Measurements from ENCODE around the gene AADACL4.

GRCh38 chr1:12640958-12641272, 3.0 kb upstream of the AADACL4 start:
- no peak for TF ChIP-seq CTCF (IDR thresholded peaks at IDR 0.05 in 8 of 11, conservative IDR thresholded peaks at IDR 0.05 in 3 of 11)
- no peak for TF ChIP-seq POLR2A (IDR thresholded peaks at IDR 0.05)

All from spleen (tissue), 7 donors.